GM21825 (cell line): ENCODE data around the gene PARP16.

Experiments used
- ATAC-seq: cut with Tn5 transposase; IDR thresholded peaks from one replicate; pipeline ENCODE4 v1.9.1; 2021; ENCODE audit warnings: mild to moderate bottlenecking, moderate library complexity; ENCODE audit not compliant: unreplicated experiment

The PARP16 gene

DNA sequence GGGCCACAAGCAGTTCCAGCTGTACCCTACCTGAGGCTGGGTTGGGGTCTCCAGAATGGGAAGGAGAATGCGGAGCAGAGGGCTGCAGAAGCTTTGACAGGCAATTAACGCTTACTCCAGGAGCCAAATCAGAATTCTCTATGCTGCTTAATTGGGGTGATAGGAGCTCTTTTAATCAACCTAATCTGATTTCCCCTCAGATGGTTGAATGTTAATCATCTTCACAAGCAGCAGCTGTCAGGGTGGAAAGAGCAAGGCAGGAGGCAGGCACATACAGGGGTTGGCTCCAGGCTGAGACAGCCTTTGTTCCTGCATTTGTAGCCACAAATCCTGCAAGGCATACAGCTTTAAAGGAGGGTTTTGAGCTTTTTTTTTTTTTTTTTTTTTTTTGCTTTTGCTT is 78.0 kb downstream of the PARP16 start:
- ATAC-seq: no peak
